Right lobe of liver (tissue), 4 donors: ENCODE measurements around the gene PHIP.

Experiments
- POLR2A ChIP-seq: fragments of 450-650 bp; IDR thresholded peaks from one replicate; pipeline ENCODE4 v1.6.1; 2017; ENCODE audit warnings: antibody characterized with exemption, mild to moderate bottlenecking
- TF ChIP-seq, protein P1 (sequence below), 4 donors: fragments of 200-600 bp in 3 of 4; fragments of 450-650 bp in 1 of 4; IDR thresholded peaks; one replicate each; pipeline versions ENCODE4 v1.5.1 to v1.8.0; 2016 to 2022; ENCODE audit warnings: antibody characterized with exemption in 4 of 4, mild to moderate bottlenecking in 2 of 4
- donor health status: DM: no; HTN: no; CAD: no.
- donor health status: DM: no; HTN: no; CAD: no.
- donor health status: DM: no; HTN: yes; CAD: no.

DNA sequence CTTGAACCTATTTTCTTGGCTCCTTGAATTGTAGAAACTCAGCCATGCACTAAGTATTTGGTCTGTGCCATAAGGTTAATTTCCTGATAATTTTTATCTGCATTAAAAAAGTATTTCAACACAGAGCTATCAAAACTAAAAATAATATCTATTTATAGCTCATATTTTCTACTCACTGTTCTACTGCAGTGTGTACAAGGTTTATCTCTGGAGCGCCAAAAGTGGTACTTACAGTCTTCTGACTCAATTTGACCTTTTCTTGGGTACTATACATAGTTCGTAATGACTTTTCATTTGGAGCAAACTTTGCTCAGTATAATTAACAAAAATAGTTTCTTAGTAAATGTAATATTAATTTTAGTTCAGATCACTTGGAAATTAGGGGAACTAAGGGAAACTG is 141.5 kb downstream of the PHIP start:
- TF ChIP-seq, protein P1, sequence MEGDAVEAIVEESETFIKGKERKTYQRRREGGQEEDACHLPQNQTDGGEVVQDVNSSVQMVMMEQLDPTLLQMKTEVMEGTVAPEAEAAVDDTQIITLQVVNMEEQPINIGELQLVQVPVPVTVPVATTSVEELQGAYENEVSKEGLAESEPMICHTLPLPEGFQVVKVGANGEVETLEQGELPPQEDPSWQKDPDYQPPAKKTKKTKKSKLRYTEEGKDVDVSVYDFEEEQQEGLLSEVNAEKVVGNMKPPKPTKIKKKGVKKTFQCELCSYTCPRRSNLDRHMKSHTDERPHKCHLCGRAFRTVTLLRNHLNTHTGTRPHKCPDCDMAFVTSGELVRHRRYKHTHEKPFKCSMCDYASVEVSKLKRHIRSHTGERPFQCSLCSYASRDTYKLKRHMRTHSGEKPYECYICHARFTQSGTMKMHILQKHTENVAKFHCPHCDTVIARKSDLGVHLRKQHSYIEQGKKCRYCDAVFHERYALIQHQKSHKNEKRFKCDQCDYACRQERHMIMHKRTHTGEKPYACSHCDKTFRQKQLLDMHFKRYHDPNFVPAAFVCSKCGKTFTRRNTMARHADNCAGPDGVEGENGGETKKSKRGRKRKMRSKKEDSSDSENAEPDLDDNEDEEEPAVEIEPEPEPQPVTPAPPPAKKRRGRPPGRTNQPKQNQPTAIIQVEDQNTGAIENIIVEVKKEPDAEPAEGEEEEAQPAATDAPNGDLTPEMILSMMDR (IDR thresholded peaks at IDR 0.05), result no peak
- TF ChIP-seq POLR2A, result no peak
